Raji (cell line): ENCODE measurements around the gene ZFYVE27.

ENCODE experiments used
- POLR2A ChIP-seq: IDR thresholded peaks from 2 replicates; pipeline ENCODE4 v1.6.1; 2011; ENCODE audit warnings: low read depth, low read length, control low read depth; ENCODE audit not compliant: insufficient read depth

The ZFYVE27 gene

GRCh38 chr10:97711640-97712572 is 25.0 kb upstream of the ZFYVE27 start:
- TF ChIP-seq POLR2A = no peak

- no peak for TF ChIP-seq POLR2A
Observed at GRCh38 chr10:97713339-97713825, 23.5 kb upstream of the ZFYVE27 start, which contains the start of gene MARVELD1. Gene MARVELD1, plus strand, starts transcription at chr10:97713730. Its CDS starts 147 bp downstream, at chr10:97713877.

- TF ChIP-seq POLR2A = no peak
Observed at GRCh38 chr10:97713826-97714400, 23.0 kb upstream of the ZFYVE27 start.

- no peak for TF ChIP-seq POLR2A
Observed at GRCh38 chr10:97714401-97715258, 22.3 kb upstream of the ZFYVE27 start.

GRCh38 chr10:97715259-97715874 is 21.6 kb upstream of the ZFYVE27 start:
- TF ChIP-seq POLR2A = no peak

GRCh38 chr10:97717627-97718026 is 19.3 kb upstream of the ZFYVE27 start:
- no peak for TF ChIP-seq POLR2A

- TF ChIP-seq POLR2A = no peak
Observed at GRCh38 chr10:97718178-97718577, 18.8 kb upstream of the ZFYVE27 start.

- TF ChIP-seq POLR2A = no peak
Observed at GRCh38 chr10:97718659-97719142, 18.2 kb upstream of the ZFYVE27 start.

- no peak for TF ChIP-seq POLR2A
Observed at GRCh38 chr10:97719602-97720001, 17.3 kb upstream of the ZFYVE27 start.

GRCh38 chr10:97721871-97722780 is 14.8 kb upstream of the ZFYVE27 start:
- TF ChIP-seq POLR2A = no peak

GRCh38 chr10:97723001-97723400 is 13.9 kb upstream of the ZFYVE27 start:
- no peak for TF ChIP-seq POLR2A

- TF ChIP-seq POLR2A = no peak
Observed at GRCh38 chr10:97724341-97724941, 12.5 kb upstream of the ZFYVE27 start.

- no peak for TF ChIP-seq POLR2A
Observed at GRCh38 chr10:97726636-97727178, 10.2 kb upstream of the ZFYVE27 start.
